Inflammatory macrophage treated with lipopolysaccharide for 4 hours (primary cell): Measurements from ENCODE around the gene CLASP2.
"Not testable (repeated sequence)": the region's sequence is repeated elsewhere in the genome, so short reads cannot be mapped to it uniquely, and the experiment has no call there.

Experiments used
- DNase-seq: peaks from one replicate; pipeline ENCODE4 v3.0.0-alpha.2; 2020

Gene CLASP2

DNA sequence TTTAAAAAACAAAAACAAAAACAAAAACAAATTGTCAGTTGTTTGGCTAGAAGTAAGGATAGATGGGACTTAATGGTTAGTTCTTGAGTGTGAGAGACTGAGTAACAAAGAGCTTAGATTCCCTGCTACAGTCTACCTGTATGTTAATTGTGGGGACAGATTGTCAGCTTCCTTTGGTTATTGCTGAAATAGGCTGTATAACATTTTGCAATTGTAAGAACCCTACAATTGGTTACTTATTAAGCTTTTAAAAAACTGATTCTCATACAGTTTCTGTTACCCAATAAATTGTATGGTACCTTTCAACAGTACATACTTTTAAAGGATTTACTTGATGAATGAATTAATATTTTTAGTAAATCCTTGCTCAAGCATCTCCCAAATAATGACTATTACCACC lies 35.3 kb downstream of the CLASP2 start:
- DNase-seq: no peak

DNA sequence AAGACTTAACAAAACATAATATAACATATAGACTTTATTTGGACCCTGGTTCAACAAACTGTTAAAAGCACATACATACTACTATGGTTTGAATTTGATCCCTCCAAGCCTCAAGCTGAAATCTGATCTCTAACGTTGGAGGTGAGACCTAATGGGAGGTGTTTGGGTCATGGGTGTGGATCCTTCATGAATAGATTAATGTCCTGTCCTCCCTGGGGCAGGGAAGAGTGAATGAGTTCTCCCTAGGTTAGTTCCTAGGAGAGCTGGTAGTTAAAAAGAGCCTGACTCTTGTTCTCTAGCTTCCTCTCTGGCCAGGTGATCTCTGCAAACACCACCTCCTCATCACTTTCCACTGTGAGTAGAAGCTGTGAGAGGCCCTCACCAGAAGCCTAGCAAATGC lies 36.4 kb downstream of the CLASP2 start:
- DNase-seq: no peak

DNA sequence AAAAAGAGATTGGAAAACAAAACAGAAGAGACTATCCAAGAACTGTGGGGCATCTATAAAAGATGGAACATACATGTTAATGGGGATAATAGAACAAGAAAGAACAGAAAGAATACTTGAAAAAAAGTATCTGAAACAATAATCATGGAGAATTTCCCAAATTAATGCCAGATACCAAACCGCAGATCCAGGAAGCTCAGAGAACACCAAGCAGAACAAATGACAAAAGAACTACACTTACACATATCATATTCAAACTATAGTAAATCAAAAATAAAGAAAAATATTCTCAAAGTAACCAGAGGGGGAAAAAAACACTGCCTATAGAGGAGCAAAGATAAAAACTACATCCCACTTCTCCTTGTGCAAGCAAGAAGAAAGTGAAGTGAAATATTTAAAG lies 40.0 kb downstream of the CLASP2 start:
- no peak for DNase-seq

DNA sequence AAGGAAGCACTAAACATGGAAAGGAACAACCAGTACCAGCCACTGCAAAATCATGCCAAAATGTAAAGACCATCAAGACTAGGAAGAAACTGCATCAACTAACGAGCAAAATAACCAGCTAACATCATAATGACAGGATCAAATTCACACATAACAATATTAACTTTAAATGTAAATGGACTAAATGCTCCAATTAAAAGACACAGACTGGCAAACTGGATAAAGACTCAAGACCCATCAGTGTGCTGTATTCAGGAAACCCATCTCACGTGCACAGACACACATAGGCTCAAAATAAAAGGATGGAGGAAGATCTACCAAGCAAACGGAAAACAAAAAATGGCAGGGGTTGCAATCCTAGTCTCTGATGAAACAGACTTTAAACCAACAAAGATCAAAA lies 44.6 kb downstream of the CLASP2 start:
- DNase-seq: not testable (repeated sequence)

DNA sequence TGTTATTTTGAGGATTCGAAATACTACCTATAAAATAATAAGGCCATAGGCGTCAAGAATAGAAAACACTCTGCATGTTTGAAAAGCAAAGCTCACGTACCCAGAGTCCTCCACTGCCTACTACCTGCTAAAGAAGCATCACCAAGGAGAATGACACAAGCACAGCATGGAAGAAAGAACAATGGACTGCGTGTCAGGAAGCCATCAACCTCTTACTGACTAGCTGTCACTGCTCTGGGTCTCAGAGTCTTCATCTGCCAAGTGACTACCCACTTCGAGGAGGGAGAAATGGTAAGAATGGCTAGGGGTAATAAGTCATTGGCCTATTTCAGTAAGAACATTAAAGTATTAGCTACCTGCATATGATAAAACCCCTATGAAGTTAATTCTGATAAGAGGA lies 49.4 kb downstream of the CLASP2 start:
- DNase-seq: no peak

DNA sequence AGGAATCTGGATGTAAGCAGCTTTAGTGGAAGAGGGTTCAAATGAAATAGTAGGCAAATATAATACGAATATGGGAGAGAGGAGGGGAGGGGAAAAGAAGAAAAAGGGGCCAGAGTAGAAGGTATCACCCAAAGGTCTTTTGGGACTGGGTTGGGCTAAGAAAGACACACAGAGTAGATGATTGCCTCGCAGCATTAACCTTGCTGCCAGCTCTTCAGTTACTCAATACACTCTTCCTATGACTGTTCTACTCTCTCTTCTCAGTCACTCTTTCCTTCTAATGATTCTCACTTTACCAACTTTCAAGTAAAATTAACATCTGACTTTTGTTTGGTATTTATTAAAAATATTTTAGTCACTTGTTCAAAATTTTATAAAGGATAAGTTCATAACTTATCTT lies 52.8 kb downstream of the CLASP2 start:
- DNase-seq: peak; percentile 57

DNA sequence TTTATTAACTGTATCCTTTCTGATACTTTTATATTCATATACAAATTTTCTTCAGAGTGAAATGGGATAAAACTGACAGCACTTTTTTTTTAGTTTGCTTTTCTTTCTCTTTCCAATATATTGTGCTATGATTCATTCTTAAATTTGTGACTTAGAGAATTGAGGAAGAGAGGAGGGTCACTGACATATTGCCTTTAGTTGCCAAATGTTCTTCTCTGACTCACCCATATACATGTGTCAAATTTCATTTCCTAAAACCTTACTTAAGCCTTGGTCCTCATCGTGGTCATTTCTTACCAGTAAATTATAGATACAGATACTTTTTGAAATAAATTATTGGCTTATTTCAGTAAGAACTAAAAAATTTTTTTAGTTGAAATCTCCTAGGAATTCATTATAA lies 53.9 kb downstream of the CLASP2 start:
- DNase-seq: peak; percentile 95

DNA sequence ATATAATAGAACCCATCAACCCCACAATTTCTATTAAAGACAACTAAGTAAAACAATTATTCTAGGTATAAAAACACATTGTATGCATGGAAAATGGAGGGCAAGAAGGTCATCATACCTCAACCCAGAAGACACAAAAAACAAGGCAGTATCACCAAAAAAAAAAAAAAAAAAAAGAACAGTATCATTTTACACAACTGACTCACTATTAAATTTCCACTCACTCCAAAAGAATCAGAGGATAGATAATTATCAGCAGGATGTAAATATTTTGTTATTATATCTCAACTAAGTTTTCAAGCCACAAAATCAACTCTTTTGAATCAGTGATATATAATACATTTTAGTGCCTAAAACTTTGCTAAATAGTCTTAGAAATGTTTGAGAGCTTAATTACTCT lies 55.0 kb downstream of the CLASP2 start:
- DNase-seq: no peak

DNA sequence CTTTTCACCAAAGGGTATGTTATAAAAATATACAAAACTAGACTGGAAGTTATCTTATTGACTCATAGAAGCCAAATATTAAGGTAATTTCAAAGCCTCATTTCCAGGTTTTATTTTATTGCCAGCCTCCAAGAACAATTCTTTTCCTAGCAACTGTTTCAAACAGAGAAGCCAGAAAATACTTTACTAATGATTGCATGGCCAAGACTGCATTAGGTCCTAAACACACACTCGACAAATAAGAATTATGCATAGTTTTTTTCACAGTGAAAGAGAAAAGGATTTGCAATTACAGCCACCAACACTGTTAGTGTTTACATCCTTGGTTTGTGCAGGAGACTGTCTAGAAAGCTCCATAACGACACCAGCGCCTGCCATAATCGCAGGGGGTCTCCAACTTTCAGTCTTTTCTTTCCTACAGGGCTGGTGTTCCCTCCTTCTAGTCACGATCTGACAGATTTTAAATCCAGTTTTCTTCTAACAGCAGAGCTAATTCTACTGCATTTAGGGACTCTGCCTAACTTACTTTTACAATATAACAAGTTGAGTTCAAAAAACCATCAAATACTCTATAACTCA lies 58.1 kb downstream of the CLASP2 start:
- DNase-seq: no peak

DNA sequence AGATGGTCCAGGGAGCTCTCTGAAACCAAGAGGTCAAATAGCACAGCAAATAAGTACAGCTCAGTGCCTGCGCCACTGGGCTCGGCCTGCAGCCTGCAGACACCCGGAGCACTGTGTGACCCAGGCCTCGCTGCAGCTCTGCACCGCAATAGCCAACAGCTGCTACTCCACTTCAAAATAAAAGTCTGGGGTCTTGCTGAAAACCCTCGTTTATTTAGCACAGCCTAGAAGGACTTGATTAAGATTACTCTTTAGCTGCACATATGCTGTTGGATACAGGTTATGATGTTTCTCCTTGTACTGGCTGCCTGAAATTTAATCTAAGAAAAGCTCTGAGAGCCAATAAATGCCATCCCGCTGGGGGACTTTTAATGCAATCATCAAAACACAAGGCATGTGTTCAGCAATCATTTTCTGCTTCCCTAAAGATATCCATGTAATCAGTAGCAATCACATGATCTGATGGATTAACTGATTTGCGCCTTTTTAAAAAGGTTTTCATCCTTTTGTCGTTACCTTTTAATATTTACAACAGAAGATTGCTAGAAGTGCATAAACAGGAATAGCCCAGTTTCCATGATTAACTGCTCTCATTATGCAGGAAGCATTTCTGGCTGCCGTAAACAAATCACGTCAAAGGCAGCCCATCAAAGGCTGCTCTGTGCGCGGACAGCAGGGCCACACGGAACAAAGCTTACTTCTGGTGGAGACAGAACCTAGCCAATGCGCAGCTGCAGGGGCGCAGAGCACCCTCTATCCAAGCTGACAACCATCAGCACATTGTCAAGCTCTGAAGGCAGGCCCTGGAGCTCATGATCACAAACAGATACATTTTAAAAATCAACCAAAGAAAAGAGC lies 58.8 kb downstream of the CLASP2 start:
- peak; percentile 49 for DNase-seq

DNA sequence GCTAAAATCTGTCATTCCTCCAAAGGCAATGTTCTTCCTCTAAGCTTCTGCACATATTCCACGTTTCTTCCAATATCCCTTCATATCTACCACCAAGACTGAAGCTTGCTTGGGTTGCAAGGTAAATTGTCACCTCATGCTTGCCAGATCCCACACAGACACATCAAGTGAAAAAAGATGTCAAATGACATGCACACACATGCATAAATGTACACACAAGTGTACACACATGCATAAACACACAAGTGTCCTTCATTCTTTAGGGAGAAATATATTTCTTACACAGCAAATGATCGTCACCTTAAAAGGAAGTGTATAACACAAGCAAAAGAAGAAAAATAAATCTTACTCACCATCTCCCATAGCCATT lies 59.4 kb downstream of the CLASP2 start:
- no peak for DNase-seq

DNA sequence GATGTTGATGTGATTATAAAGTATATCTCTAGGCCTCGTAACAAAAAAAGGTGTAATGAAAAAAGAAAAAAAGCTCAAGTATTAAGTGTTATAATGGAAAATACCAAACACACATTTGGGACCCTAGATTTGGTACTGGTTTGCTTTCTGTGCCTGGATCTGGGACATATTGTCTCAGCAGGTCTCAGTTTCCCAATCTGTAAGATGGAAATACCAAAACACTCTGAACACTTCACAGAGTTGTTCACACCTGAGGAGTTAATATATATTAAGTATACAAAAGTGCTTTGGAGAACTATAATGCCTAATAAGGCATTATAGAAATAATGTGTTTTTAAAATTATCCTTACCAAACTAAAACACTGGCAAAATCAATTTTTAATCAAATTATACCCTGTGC lies 60.0 kb downstream of the CLASP2 start:
- DNase-seq: no peak

DNA sequence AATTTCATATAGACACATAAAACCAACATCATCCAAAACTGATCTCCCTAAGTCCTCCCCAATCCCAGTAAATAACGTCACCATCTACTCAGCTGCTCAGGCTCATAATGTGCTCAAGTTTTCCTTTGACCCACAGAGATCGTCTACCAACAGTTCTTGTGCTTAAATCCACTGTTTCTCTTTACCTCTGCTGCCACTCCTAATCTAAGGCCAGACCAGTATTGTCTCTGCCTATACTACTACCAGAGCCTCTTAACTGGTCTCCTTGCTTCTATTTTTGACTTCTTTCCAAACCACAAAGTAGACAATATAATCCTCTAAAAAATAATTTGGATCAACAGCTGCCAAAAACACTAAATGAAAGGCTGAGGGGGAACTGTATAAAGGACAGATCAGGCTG lies 65.3 kb downstream of the CLASP2 start:
- DNase-seq: no peak

DNA sequence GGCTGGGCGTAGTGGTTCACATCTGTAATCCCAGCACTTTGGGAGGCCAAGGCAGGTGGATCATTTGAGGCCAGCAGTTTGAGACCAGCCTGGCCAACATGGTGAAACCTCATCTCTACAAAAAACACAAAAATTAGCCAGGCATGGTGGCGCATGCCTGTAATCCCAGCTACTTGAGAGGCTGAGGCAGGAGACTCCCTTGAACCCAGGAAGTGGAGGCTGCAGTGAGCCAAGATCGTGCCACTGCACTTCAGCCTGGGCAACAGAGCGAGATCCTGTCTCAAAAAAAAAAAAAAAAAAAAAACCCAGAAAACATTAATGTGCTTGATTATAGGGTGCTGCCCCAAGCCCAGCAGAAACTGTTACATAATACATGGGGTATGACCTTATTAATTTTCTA lies 67.0 kb downstream of the CLASP2 start:
- not testable (repeated sequence) for DNase-seq

DNA sequence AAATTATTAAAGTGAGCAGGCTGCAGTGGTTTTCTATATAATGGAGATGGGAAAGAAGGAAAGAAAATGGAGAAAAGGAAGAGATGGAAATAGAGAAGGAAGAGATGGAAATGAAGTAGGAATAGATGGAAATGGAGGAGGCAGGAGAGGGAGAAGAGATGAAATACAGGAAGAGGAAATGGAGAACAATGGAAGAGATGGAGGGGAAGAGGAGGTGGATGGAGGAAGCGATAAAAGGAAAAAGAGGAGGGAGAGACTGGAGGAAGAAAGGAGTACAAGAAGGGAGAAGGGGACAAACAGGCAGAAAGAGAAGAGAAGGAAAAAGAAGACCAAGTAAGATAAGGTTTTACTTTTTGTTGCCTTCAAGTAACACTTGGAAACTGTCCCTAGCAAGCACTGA lies 67.6 kb downstream of the CLASP2 start:
- DNase-seq: no peak

DNA sequence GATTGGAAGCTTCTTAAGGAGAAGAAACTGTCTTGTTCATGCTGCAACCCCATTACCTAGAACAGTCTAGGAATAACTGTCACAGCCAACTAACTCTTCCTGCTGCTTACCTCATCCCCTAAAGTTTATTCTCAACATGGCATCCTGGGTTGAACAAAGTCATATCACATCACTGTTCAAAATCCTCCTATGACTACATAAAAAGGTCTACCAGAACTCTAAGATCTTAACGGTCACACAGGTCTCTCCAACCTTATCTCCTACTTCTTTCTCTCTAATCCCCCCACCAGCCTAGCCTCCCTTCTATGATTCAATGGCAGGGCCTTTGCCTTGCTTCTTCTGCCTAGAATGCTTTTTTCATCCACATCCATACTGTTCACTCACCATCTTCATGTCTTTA lies 69.3 kb downstream of the CLASP2 start:
- no peak for DNase-seq

DNA sequence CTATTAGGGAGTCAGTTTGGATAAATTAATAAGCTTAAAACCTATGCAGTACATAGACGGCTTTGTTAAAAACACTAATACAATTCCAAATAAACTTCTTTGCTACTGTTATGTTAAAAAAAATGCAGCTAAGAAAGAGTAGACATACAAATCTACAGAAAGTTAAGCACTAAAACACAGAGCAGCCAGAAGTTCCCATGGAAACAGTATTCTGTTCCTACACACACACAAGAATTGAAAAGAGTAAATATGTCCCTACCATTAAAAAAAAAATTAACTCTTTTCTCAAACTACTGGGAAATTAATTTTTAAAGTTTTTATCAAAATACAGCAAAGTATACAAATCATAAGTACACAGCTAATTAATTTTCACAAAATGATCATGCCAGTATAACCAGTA lies 71.6 kb downstream of the CLASP2 start:
- no peak for DNase-seq

DNA sequence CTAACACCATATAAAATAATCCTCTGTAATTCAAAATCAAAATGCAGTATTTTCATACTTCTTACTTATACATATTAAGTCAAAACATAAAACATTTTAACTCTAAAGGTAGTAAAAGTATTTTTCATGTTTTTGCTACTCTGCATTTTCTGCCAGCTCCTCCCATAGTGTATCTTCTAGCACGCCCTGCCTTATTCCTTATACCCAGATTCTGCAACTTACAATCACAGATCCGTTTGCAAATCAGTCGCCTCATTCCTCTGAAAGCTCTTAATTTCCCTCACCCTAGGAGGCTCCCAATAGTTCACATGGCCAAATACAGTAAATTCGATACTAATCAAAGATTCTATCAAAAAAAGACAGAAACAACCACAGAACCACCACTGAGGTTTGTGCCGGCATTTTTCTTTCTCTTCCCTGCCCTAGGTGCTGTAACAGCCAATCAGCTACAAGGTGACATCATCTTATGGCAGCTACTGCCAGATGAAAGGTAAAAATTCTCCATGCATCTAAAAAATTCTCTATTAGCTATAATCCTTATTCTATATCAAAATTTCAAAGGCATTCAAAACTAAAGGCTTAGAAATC lies 72.9 kb downstream of the CLASP2 start:
- DNase-seq: no peak

DNA sequence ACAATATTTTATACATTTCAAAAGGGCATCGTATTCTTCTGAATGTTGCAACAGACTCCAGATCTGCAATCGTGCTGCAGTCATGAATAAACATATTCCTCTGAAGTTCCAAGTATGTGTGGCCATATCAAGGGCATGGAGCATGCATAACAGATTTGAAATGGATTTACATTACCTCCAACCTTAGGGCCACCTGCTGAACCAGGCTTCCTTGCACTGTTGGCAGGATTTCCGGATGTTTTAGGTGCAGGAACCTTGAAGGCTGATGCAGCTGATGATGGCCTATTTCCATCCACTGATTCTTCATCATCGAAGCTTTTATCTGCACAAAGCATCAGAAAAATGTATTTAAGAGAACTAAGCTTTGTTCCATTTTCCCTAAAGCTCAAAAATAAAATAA lies 73.5 kb downstream of the CLASP2 start:
- DNase-seq: no peak

DNA sequence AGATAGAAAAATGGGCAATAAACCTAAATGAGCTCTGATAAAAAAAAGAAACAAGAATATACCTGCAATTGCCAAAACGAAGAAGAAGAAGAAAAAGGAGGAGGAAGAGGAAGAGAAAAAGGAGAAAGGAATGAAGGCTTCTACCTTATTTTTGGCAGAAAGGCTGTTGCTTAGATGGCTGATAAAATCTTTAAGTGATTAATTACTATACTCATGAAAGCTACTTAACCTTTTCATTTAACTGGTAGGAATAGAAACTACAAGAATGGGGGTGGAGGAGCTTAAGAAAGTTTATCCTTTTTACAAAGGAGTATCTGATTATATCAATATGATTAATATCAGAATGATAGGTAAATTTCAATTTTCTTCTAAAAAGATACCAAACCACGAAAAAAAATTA lies 75.2 kb downstream of the CLASP2 start:
- no peak for DNase-seq

DNA sequence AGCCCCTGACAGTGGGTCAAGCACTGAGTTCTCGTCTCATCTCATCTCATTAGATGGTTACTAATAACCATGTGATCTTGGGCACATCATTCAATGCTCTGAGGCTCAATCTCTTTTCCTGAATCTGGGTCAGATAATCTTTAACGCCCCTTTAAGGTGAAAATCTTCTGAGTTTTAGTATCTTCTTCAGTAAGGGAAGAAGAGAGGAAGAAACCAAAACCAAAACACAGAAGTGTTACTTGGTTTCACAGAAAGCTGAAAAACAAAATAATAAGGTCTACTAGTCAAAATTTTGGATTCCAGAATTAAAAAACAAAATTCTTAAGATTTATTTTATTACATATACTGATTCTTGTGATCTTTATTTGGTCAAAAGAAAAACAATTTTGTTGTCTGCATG lies 78.2 kb downstream of the CLASP2 start:
- DNase-seq: no peak

DNA sequence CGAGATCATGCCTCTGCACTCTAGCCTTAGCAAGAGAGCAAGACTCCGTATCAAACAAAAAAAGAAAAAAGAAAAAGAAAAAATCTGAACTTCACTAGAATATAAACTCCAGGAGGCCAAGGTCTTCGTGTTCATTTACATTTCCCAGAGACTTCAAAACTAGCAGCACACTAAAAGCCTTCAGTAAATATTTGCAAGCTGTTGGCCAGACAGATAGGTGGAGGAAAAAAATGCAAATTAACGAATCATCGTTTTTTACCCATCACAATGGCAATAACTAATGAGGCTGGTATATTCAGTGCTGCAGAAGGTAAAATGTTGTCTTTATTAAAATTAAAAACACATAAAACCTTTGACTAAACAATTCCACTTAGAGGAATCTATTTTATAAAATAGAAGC lies 80.6 kb downstream of the CLASP2 start:
- no peak for DNase-seq

DNA sequence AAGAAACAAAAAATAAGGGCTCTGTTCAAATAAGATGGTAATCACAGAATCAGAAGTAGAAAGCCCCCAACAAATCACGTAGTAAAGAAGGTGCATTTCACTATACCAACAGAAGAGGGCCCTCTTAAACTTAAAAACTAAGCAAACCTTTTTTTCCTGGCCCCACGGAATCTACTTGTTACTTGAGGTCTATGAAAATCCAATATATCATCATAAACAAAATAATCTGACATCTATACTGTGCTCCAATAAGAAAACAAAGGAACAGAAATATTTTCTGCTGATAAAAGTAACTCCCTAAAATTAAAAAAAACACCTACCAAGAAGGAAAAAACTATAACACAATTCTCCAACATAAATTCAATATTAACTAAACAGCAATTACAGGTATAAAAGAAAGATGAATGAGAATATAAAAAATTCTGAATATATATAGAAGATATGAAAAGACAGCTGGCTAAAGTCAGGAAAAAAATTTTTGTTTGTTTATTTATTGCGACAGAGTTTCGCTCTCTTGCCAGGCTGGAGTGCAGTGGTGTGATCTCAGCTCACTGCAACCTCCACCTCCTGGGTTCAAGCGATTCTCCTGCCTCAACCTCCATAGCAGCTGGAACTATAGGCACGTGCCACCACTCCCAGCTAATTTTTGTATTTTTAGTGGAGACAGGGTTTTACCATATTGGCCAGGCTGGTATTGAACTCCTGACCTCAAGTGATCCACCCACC lies 81.8 kb downstream of the CLASP2 start:
- peak; percentile 69 for DNase-seq

DNA sequence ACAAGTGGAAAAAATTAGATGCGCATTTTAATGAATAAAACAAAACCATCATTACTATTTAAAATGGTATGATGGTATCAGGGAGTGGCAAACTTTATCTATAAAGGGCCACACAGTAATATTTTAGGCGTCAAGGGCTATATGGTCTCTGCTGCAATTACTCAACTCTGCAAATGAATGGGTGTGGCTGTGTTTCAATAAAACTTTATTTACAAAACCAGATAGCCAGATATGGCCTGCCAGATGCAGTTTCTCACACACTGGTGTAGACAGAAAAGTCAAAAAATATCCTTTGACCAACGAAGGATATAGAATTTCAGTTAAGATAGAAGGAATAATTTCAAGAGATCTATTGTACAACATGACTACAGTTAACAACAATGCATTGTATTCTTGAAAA lies 83.8 kb downstream of the CLASP2 start:
- no peak for DNase-seq
